Measurements from ENCODE around the gene COTL1. TPM values are rescaled to one million over a fixed set of nuclear protein-coding genes. Genes with fewer than 3 reads are reported as not detected.
A peak's percentile ranks its signal among the peaks of the same experiment; 100 is the strongest.

COTL1 gene
- total and polyA plus RNA-seq, 4 donors, result 62.4 to 223 (median 142) TPM

GRCh38 chr16:84530590-84530989 is 87.3 kb downstream of the COTL1 start:
- TF ChIP-seq CTCF (IDR thresholded peaks at IDR 0.05; ENCODE audit: control extremely low read depth, extremely low read depth), result no peak
- no peak overlapping the region for H3K27ac ChIP-seq (ENCODE audit: low read depth in 1 of 2, low read length in 1 of 2)
- WGBS, 2 donors, result 93 to 95% methylated on average over 5 of the region's 5 CpGs

GRCh38 chr16:84529607-84530006 is 88.3 kb downstream of the COTL1 start:
- no peak for TF ChIP-seq CTCF (IDR thresholded peaks at IDR 0.05; ENCODE audit: control extremely low read depth, extremely low read depth)
- Histone ChIP-seq H3K9ac (ENCODE audit: insufficient read depth in 1 of 2, low read length in 2 of 2) (no peak overlapping the region), H3K9me3 (ENCODE audit: control insufficient read depth in 4 of 4, insufficient read depth in 3 of 4, low read length in 3 of 4) (peaks cover 0 to 6% (median 2%) of the 10 kb centered on the region in 4 donors), H3K4me1 (ENCODE audit: control insufficient read depth in 5 of 5, insufficient read depth in 5 of 5, low read length in 5 of 5) (peaks cover 7 to 32% (median 15%) of the 10 kb centered on the region in 5 donors), H3K27me3 (ENCODE audit: control insufficient read depth in 3 of 3, insufficient read depth in 3 of 3, low read length in 2 of 3) (no peaks in the 10 kb centered on the region), H3K4me3 (no peak overlapping the region), H3K27ac (ENCODE audit: low read depth in 1 of 2, low read length in 1 of 2) (no peak overlapping the region), H3K36me3 (ENCODE audit: control insufficient read depth in 4 of 4, insufficient read depth in 4 of 4, low read length in 4 of 4) (no peaks in the 10 kb centered on the region)
- 97 to 98% methylated on average over 3 of the region's 3 CpGs for WGBS, 2 donors
- DNase-seq (no peak), ATAC-seq (ENCODE audit: insufficient read depth, low FRiP score) (no peak)

More at GRCh38 chr16:84530590-84530989, 87.3 kb downstream of the COTL1 start:
- no peak overlapping the region for H3K9ac ChIP-seq (ENCODE audit: insufficient read depth in 1 of 2, low read length in 2 of 2)
- H3K4me1 ChIP-seq (ENCODE audit: control insufficient read depth in 5 of 5, insufficient read depth in 5 of 5, low read length in 5 of 5), result peaks cover 7 to 32% (median 15%) of the 10 kb centered on the region in 5 donors
- ATAC-seq (ENCODE audit: insufficient read depth, low FRiP score) (no peak), DNase-seq (no peak)
- H3K9me3 ChIP-seq (ENCODE audit: control insufficient read depth in 4 of 4, insufficient read depth in 3 of 4, low read length in 3 of 4), result peaks cover 0 to 6% (median 2%) of the 10 kb centered on the region in 4 donors
- H3K27me3 ChIP-seq (ENCODE audit: control insufficient read depth in 3 of 3, insufficient read depth in 3 of 3, low read length in 2 of 3), result no peaks in the 10 kb centered on the region
- H3K36me3 ChIP-seq (ENCODE audit: control insufficient read depth in 4 of 4, insufficient read depth in 4 of 4, low read length in 4 of 4), result no peaks in the 10 kb centered on the region
- H3K4me3 ChIP-seq, result no peak overlapping the region

- Histone ChIP-seq H3K27ac (ENCODE audit: low read depth in 1 of 2, low read length in 1 of 2) (peak overlapping the region in 1 of 2 donors; percentile 6), H3K9ac (ENCODE audit: insufficient read depth in 1 of 2, low read length in 2 of 2) (no peak overlapping the region), H3K36me3 (ENCODE audit: control insufficient read depth in 4 of 4, insufficient read depth in 4 of 4, low read length in 4 of 4) (no peaks in the 10 kb centered on the region), H3K4me1 (ENCODE audit: control insufficient read depth in 5 of 5, insufficient read depth in 5 of 5, low read length in 5 of 5) (peaks cover 7 to 32% (median 15%) of the 10 kb centered on the region in 5 donors), H3K27me3 (ENCODE audit: control insufficient read depth in 3 of 3, insufficient read depth in 3 of 3, low read length in 2 of 3) (no peaks in the 10 kb centered on the region), H3K4me3 (no peak overlapping the region), H3K9me3 (ENCODE audit: control insufficient read depth in 4 of 4, insufficient read depth in 3 of 4, low read length in 3 of 4) (peaks cover 0 to 6% (median 2%) of the 10 kb centered on the region in 4 donors)
- no peak for TF ChIP-seq CTCF (IDR thresholded peaks at IDR 0.05; ENCODE audit: control extremely low read depth, extremely low read depth)
- DNase-seq (no peak), ATAC-seq (ENCODE audit: insufficient read depth, low FRiP score) (no peak)
- WGBS, 2 donors, result 67 to 84% methylated on average over 6 of the region's 6 CpGs
Measured at GRCh38 chr16:84528322-84528721, 89.6 kb downstream of the COTL1 start.
